Stimulated activated CD8-positive, alpha-beta memory T cell treated with anti-CD3 and anti-CD28 coated beads, Interleukin-2, amount 100 ng/mL, for 1 hour (primary cell): ENCODE measurements around the gene OSER1.
"Not testable (repeated sequence)": the region's sequence is repeated elsewhere in the genome, so short reads cannot be mapped to it uniquely, and the experiment has no call there.

ENCODE experiments used
- DNase-seq, 2 donors: peaks; one replicate each; pipeline ENCODE4 v3.0.0-alpha.2; 2020; ENCODE audit warnings: low read depth in 2 of 2

Gene OSER1

GRCh38 chr20:44210406-44211176 is at the start of gene OSER1:
Gene OSER1, minus strand, starts transcription at chr20:44210771. Its CDS starts 3,814 bp downstream, at chr20:44206957.
- peak; percentile 96 to 97 for DNase-seq

- DNase-seq = no peak
Observed at GRCh38 chr20:44258226-44258890, 47.8 kb upstream of the OSER1 start.

- no peak for DNase-seq
Observed at GRCh38 chr20:44256961-44257360, 46.4 kb upstream of the OSER1 start.

- DNase-seq = no peak
Observed at GRCh38 chr20:44255942-44256341, 45.4 kb upstream of the OSER1 start.

GRCh38 chr20:44254073-44254472 is 43.5 kb upstream of the OSER1 start:
- DNase-seq = no peak

- DNase-seq = no peak
Observed at GRCh38 chr20:44253528-44253927, 43.0 kb upstream of the OSER1 start.

- no peak for DNase-seq
Observed at GRCh38 chr20:44251284-44251683, 40.7 kb upstream of the OSER1 start.

- DNase-seq = no peak
Observed at GRCh38 chr20:44248410-44248759, 37.8 kb upstream of the OSER1 start.

- DNase-seq = no peak
Observed at GRCh38 chr20:44247586-44248409, 37.2 kb upstream of the OSER1 start.

GRCh38 chr20:44247131-44247571 is 36.6 kb upstream of the OSER1 start, which contains the start of gene GDAP1L1:
Gene GDAP1L1, plus strand, starts transcription at chr20:44247308. Its CDS starts 27 bp downstream, at chr20:44247335.
- DNase-seq = no peak

- DNase-seq = no peak
Observed at GRCh38 chr20:44245977-44246376, 35.4 kb upstream of the OSER1 start.

GRCh38 chr20:44241796-44242195 is 31.2 kb upstream of the OSER1 start:
- DNase-seq = no peak

- not testable (repeated sequence) for DNase-seq
Observed at GRCh38 chr20:44236840-44237239, 26.3 kb upstream of the OSER1 start.

- no peak for DNase-seq
Observed at GRCh38 chr20:44235702-44236101, 25.1 kb upstream of the OSER1 start.

- DNase-seq = no peak
Observed at GRCh38 chr20:44234566-44235317, 24.2 kb upstream of the OSER1 start.

- no peak for DNase-seq
Observed at GRCh38 chr20:44233436-44234016, 23.0 kb upstream of the OSER1 start.

GRCh38 chr20:44232469-44232856 is 21.9 kb upstream of the OSER1 start:
- not testable (repeated sequence) for DNase-seq

- no peak for DNase-seq
Observed at GRCh38 chr20:44231713-44232468, 21.3 kb upstream of the OSER1 start.

GRCh38 chr20:44231193-44231592 is 20.6 kb upstream of the OSER1 start:
- DNase-seq = no peak

GRCh38 chr20:44228465-44229258 is 18.1 kb upstream of the OSER1 start:
- DNase-seq = no peak
